ENCODE results near the gene FOXJ2. TPM values are rescaled to one million over a fixed set of nuclear protein-coding genes. Genes with fewer than 3 reads are reported as not detected.

The FOXJ2 gene
- total RNA-seq, result 6.9 and 7.1 TPM in 2 replicates

DNA sequence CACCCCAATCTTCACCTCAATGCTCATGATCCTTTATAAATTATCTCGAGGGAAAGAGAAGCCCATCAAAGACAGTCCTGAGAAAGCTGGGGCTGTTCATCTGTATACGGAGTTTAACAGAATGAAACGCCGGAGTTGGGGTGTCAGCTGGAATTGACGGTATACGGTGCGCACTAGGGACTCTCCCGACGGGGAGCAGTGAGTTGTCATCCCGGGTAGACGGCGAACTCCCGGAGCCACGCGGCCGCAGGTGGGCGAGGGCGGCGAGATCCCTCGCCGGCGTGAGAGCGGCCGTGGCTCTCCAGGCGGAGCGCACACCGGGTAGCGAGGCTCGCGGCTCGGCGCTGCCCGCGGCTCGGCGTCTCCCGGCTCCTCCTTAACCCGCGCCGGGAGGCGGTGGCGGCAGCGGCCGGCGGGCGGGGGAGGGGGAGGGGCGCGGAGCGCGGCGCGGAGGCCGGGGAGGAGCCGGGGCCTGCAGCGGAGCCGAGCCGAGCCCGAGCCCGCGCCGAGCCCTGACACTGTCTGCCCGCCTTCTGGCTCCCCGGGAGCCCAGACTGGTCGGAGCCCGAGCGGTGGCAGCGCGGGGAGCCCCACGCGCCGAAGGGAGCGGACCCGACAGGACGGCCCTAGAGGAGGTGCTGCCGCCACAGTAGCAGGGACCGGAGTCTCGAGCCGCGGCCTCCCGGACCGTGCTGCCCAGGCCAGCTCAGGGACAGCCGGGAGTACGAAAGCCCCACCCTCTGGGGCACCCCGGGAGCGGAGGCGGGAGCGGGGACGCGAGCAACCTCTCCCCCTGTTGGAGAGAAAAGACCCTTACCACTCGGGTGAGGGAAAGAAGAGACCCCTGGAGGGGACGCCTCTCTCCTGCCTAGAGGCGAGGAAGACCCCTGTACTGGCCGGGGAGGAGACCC, at the start of gene FOXJ2:
Gene FOXJ2, plus strand, starts transcription at position 475 of the 911 bp plus-strand sequence. CDS start 7,117 bp downstream, outside the sequence.

DNA sequence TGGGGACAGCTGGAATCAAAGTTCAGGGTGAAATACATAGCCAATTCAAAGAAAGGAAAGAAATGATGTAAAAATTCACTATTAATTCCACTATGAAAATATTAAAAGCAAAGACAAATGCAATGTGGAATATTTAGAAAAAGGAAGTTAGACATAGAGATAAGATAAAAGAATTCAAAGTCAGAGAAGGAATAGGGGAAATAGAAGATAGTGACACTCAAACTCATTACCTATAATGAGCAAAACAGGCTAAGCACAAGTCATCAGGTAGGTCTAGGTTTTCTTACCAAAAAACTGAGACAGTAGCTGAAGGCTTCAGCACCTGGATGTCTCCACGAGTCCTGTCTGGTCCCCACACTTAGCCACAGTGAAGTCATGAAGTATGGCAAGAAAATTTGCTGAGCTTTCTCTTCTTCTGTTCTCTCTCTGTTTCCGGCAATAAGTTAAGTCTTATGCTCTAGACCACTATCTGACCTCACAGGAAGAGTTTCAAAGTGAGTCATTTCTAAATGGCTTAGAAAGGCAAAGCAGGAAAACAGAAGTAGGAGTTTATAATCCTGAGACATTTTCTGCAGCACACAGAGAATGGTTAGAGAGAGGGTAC, 33.6 kb downstream of the FOXJ2 start, which contains the start of gene C3AR1:
Gene C3AR1, minus strand, starts transcription at position 369 of the 604 bp plus-strand sequence. CDS start 6,174 bp downstream, outside the sequence.

Other genes with a start within 250 kb of the FOXJ2 start
- gene NANOG, start 243.3 kb upstream of the FOXJ2 start, total RNA-seq, result not detected in 2 replicates
- gene SLC2A14, start 159.8 kb upstream of the FOXJ2 start, total RNA-seq, result not detected in 2 replicates
- gene SLC2A3, start 96.5 kb upstream of the FOXJ2 start, total RNA-seq, result 47.6 and 59.4 TPM in 2 replicates
- gene C3AR1, start 33.6 kb downstream of the FOXJ2 start, total RNA-seq, result 0.29 and 0.53 TPM in 2 replicates
- gene NECAP1, start 49.6 kb downstream of the FOXJ2 start, total RNA-seq, result 40.6 and 41.8 TPM in 2 replicates
- 0.86 TPM in 1 of 2 replicates, not detected in the other for gene CLEC4A, start 90.9 kb downstream of the FOXJ2 start, total RNA-seq
- not detected in 2 replicates for gene ZNF705A, start 124.3 kb downstream of the FOXJ2 start, total RNA-seq
- gene FAM90A1, start 194.9 kb downstream of the FOXJ2 start, total RNA-seq, result under 0.01 and 0.18 TPM in 2 replicates

All from myometrial cell (primary cell).